H1 (cell line): ENCODE data around the gene TSSK6. TPM values are rescaled to one million over a fixed set of nuclear protein-coding genes. Genes with fewer than 3 reads are reported as not detected.

ENCODE experiments used
- CTCF ChIA-PET: fragments of 300-600 bp; sonication (Branson Sonifier 250); formaldehyde crosslinking; loops from one replicate; lab custom pipeline; 2021; ENCODE audit not compliant: partially characterized antibody; lab: Charles Lee
- POLR2A ChIA-PET: fragments of 300-600 bp; sonication (Branson Sonifier 250); formaldehyde crosslinking; loops from one replicate; lab custom pipeline; 2021; ENCODE audit warnings: inconsistent platforms; ENCODE audit not compliant: partially characterized antibody; lab: Charles Lee
- DNase-seq, 2 experiments: peaks; one replicate each; pipeline versions ENCODE4 v3.0.0 to v3.0.0-alpha.2; 2010 to 2022; ENCODE audit warnings: low spot score in 2 of 2, low read depth in 1 of 2, mixed read lengths in 1 of 2
- FAIRE-seq: peaks from 2 replicates; lab custom pipeline; 2011; peaks lifted over from hg19 to GRCh38; lab: Jason Lieb, UNC
- H2AFZ ChIP-seq: 2 replicates; pipeline ENCODE4 v1.8.1; 2012; ENCODE audit warnings: low read length, inconsistent platforms
- H2AK5ac ChIP-seq: 2 replicates; pipeline ENCODE4 v1.6.1; 2013; ENCODE audit warnings: low read depth, low read length
- H2BK120ac ChIP-seq: replicated peaks from 2 replicates; pipeline ENCODE3; 2013; ENCODE audit warnings: low read depth, low read length, inconsistent platforms
- H2BK12ac ChIP-seq: 2 replicates; pipeline ENCODE4 v1.6.1; 2013; ENCODE audit warnings: low read depth, low read length
- H2BK15ac ChIP-seq: 2 replicates; pipeline ENCODE4 v1.6.1; 2013; ENCODE audit warnings: low read length
- H2BK20ac ChIP-seq: 2 replicates; pipeline ENCODE4 v1.6.1; 2013; ENCODE audit warnings: low read length
- H2BK5ac ChIP-seq: 2 replicates; pipeline ENCODE4 v1.6.1; 2013; ENCODE audit warnings: low read depth, low read length
- H3K14ac ChIP-seq: 2 replicates; pipeline ENCODE4 v1.6.1; 2013; ENCODE audit warnings: inconsistent platforms; ENCODE audit not compliant: insufficient read length
- H3K18ac ChIP-seq: 2 replicates; pipeline ENCODE4 v1.6.1; 2013; ENCODE audit warnings: low read length; ENCODE audit errors: extremely low read depth
- H3K23ac ChIP-seq: 2 replicates; pipeline ENCODE4 v1.6.1; 2013; ENCODE audit warnings: inconsistent platforms; ENCODE audit not compliant: insufficient read length
- H3K23me2 ChIP-seq: 2 replicates; pipeline ENCODE4 v1.6.1; 2013; ENCODE audit warnings: low read depth, low read length
- H3K27ac ChIP-seq: 2 replicates; pipeline ENCODE4 v1.6.1; 2011; ENCODE audit warnings: low read depth, low read length, inconsistent platforms
- H3K27me3 ChIP-seq, 4 experiments: replicated peaks in 1 of 4; 1 replicate in 1 of 4; 2 replicates in 3 of 4; pipeline versions ENCODE4 v1.6.1 to v1.8.1; 2011 to 2013; ENCODE audit warnings: low read length in 3 of 4, mild to moderate bottlenecking in 3 of 4, inconsistent platforms in 2 of 4, mixed read lengths in 2 of 4, moderate library complexity in 1 of 4; ENCODE audit not compliant: control insufficient read depth in 3 of 4, insufficient read depth in 3 of 4; ENCODE audit errors: extremely low read depth in 1 of 4
- H3K36me3 ChIP-seq, 4 experiments: 2 replicates each; pipeline versions ENCODE4 v1.6.1 to v1.8.1; 2011 to 2013; ENCODE audit warnings: mild to moderate bottlenecking in 4 of 4, low read length in 3 of 4, moderate library complexity in 2 of 4, control low read depth in 1 of 4, inconsistent platforms in 1 of 4; ENCODE audit not compliant: insufficient read depth in 4 of 4, control insufficient read depth in 2 of 4
- H3K4ac ChIP-seq: replicated peaks from 2 replicates; pipeline ENCODE3; 2013; ENCODE audit warnings: low read length, low read depth, mixed read lengths, inconsistent platforms; ENCODE audit not compliant: insufficient read length
- H3K4me1 ChIP-seq, 4 experiments: replicated peaks in 1 of 4; 1 replicate in 1 of 4; 2 replicates in 3 of 4; pipeline versions ENCODE4 v1.6.1 to v1.8.1; 2011 to 2013; ENCODE audit warnings: low read length in 3 of 4, inconsistent platforms in 2 of 4, mixed read lengths in 1 of 4; ENCODE audit not compliant: insufficient read depth in 4 of 4, control insufficient read depth in 3 of 4
- H3K4me2 ChIP-seq, 2 experiments: 2 replicates each; pipeline versions ENCODE4 v1.6.1 to v1.8.1; 2011 to 2013; ENCODE audit warnings: low read depth in 2 of 2, low read length in 2 of 2, control low read depth in 1 of 2, inconsistent platforms in 1 of 2, mild to moderate bottlenecking in 1 of 2; ENCODE audit not compliant: insufficient read depth in 1 of 2
- H3K4me3 ChIP-seq, 4 experiments: fragments of 200-600, 300-600 bp in 1 of 4; sonication (generic), shearing (Covaris generic), sonication (Bioruptor Twin) in 1 of 4; 2 replicates each; pipeline versions ENCODE4 v1.5.1 to v1.8.1; 2011 to 2016; ENCODE audit warnings: low read length in 4 of 4, low read depth in 3 of 4, control low read depth in 2 of 4, inconsistent platforms in 2 of 4, mild to moderate bottlenecking in 2 of 4, mixed read lengths in 1 of 4, moderate library complexity in 1 of 4; ENCODE audit not compliant: insufficient read depth in 2 of 4; ENCODE audit errors: extremely low read depth in 1 of 4
- H3K56ac ChIP-seq: replicated peaks from 2 replicates; pipeline ENCODE3; 2013; ENCODE audit warnings: low read depth, mild to moderate bottlenecking, mixed read lengths, low read length, inconsistent platforms; ENCODE audit not compliant: insufficient read length
- H3K79me1 ChIP-seq: 2 replicates; pipeline ENCODE4 v1.6.1; 2013; ENCODE audit warnings: low read depth, low read length, control low read depth
- H3K79me2 ChIP-seq, 2 experiments: 2 replicates each; pipeline versions ENCODE4 v1.6.1 to v1.8.1; 2012 to 2013; ENCODE audit warnings: low read length in 2 of 2, mild to moderate bottlenecking in 2 of 2, inconsistent platforms in 1 of 2; ENCODE audit not compliant: insufficient read depth in 2 of 2, control insufficient read depth in 1 of 2
- H3K9ac ChIP-seq, 4 experiments: replicated peaks in 1 of 4; 1 replicate in 1 of 4; 2 replicates in 3 of 4; pipeline versions ENCODE4 v1.6.1 to v1.8.1; 2011 to 2013; ENCODE audit warnings: low read depth in 3 of 4, low read length in 3 of 4, control low read depth in 2 of 4, mild to moderate bottlenecking in 2 of 4, moderate library complexity in 2 of 4, inconsistent platforms in 1 of 4; ENCODE audit errors: extremely low read depth in 1 of 4
- H3K9me3 ChIP-seq, 2 experiments: 2 replicates each; pipeline versions ENCODE4 v1.6.1 to v1.8.1; 2012 to 2013; ENCODE audit warnings: mild to moderate bottlenecking in 2 of 2, moderate library complexity in 2 of 2, control low read depth in 1 of 2, inconsistent platforms in 1 of 2, low read depth in 1 of 2, low read length in 1 of 2, mixed read lengths in 1 of 2; ENCODE audit not compliant: insufficient read depth in 2 of 2
- H4K20me1 ChIP-seq, 2 experiments: replicated peaks in 1 of 2; 2 replicates each; pipeline versions ENCODE3 to v1.8.1; 2011 to 2013; ENCODE audit warnings: inconsistent platforms in 2 of 2, low read length in 2 of 2, mild to moderate bottlenecking in 1 of 2; ENCODE audit not compliant: insufficient read depth in 2 of 2, control insufficient read depth in 1 of 2
- H4K5ac ChIP-seq: 2 replicates; pipeline ENCODE4 v1.6.1; 2013; ENCODE audit warnings: low read length, low read depth, mixed read lengths, inconsistent platforms; ENCODE audit not compliant: insufficient read length
- H4K8ac ChIP-seq: 2 replicates; pipeline ENCODE4 v1.8.0; 2013; ENCODE audit warnings: mild to moderate bottlenecking, moderate library complexity, low read length, inconsistent platforms; ENCODE audit not compliant: insufficient read depth; ENCODE audit errors: extremely low read depth
- H4K91ac ChIP-seq: replicated peaks from 2 replicates; pipeline ENCODE3; 2013; ENCODE audit warnings: low read length, mixed read lengths, inconsistent platforms; ENCODE audit not compliant: insufficient read length
- BRCA1 ChIP-seq: IDR thresholded peaks from 2 replicates; pipeline ENCODE4 v1.6.1; 2012; ENCODE audit warnings: low read depth, low read length, improper control_type of control experiment
- CEBPB ChIP-seq: IDR thresholded peaks from 2 replicates; pipeline ENCODE4 v1.6.1; 2012; ENCODE audit warnings: low read depth, low read length
- GABPA ChIP-seq: IDR thresholded peaks from 2 replicates; pipeline ENCODE4 v1.6.1; 2011; ENCODE audit warnings: mild to moderate bottlenecking, low read length, moderate library complexity, borderline replicate concordance; ENCODE audit not compliant: insufficient read depth
- HDAC6 ChIP-seq: IDR thresholded peaks from one replicate; pipeline ENCODE4 v1.7.1; 2012; ENCODE audit warnings: low read depth, mild to moderate bottlenecking, inconsistent platforms, low read length, moderate library complexity
- MAX ChIP-seq: IDR thresholded peaks from 2 replicates; pipeline ENCODE4 v1.6.1; 2012; ENCODE audit warnings: inconsistent platforms
- NRF1 ChIP-seq: IDR thresholded peaks from 2 replicates; pipeline ENCODE4 v1.6.1; 2011; ENCODE audit warnings: mild to moderate bottlenecking, low read depth, low read length, improper control_type of control experiment
- POU5F1 ChIP-seq: IDR thresholded peaks from 2 replicates; pipeline ENCODE4 v1.6.1; 2011; ENCODE audit warnings: low read depth, mild to moderate bottlenecking, low read length, moderate library complexity
- RBBP5 ChIP-seq: IDR thresholded peaks from 2 replicates; pipeline ENCODE4 v1.7.1; 2012; ENCODE audit warnings: low read depth, mild to moderate bottlenecking, inconsistent platforms, low read length, moderate library complexity, borderline replicate concordance
- RXRA ChIP-seq: IDR thresholded peaks from 2 replicates; pipeline ENCODE4 v1.6.1; 2011; ENCODE audit warnings: low read depth, mild to moderate bottlenecking, low read length, moderate library complexity; ENCODE audit not compliant: insufficient read depth
- SUZ12 ChIP-seq: fragments of 200-600 bp; sonication (generic); IDR thresholded peaks from 2 replicates; pipeline ENCODE4 v1.6.1; 2012; ENCODE audit warnings: mild to moderate bottlenecking, inconsistent platforms, low read length, moderate library complexity, mixed read lengths
- USF2 ChIP-seq: IDR thresholded peaks from 2 replicates; pipeline ENCODE4 v1.6.1; 2011; ENCODE audit warnings: low read length, improper control_type of control experiment
- ZNF274 ChIP-seq: IDR thresholded peaks from 2 replicates; pipeline ENCODE4 v1.7.0; 2012; ENCODE audit warnings: low read length, borderline replicate concordance; ENCODE audit errors: extremely low read depth
- WGBS, 2 experiments: shearing (Covaris generic) in 1 of 2; methylation state at CpG; one replicate each; pipeline versions ENCODE4 v1.1.6 to v1.1.7; 2013 to 2015; ENCODE audit warnings: low lambda C conversion rate in 2 of 2, mixed read lengths in 2 of 2, inconsistent platforms in 1 of 2, low coverage in 1 of 2, missing lambda C conversion rate in 1 of 2; ENCODE audit not compliant: insufficient replicate concordance in 2 of 2, insufficient coverage in 1 of 2, insufficient read length in 1 of 2; ENCODE audit errors: extremely low coverage in 1 of 2, missing lambda C conversion rate in 1 of 2; 5-methylcytosine and 5-hydroxymethylcytosine counted together
- polyA plus RNA-seq, 7 experiments: library from polyadenylated mRNA; depleted of rRNA in 3 of 7; stranded (reverse) in 5 of 7; unstranded in 2 of 7; fragments of >200 nt in 5 of 7; fragments of 200-250 nt in 2 of 7; gene quantifications; 1 replicate in 5 of 7; 2 replicates in 1 of 7; 4 replicates in 1 of 7; pipeline versions ENCODE4 v1.2.1 to v1.2.3, GENCODE V29; 2011 to 2013; ENCODE audit warnings: missing spikeins in 2 of 7, mixed read lengths in 2 of 7
- total RNA-seq: library from RNA; stranded (reverse); fragmentation: NEBNext Ultra II Directional; extraction: Animal tissue kit (Norgen Biotek cat#: 25700); gene quantifications from 2 replicates; pipeline ENCODE4 v1.2.1, GENCODE V29; 2021

The TSSK6 gene
- total and polyA plus RNA-seq, 2 of the 8 experiments (the other 6 are each of a cell fraction or from before 2014, with no cell fraction given) = 3.6 to 7.8 TPM

GRCh38 chr19:19542507-19542906 is 27.2 kb upstream of the TSSK6 start:
- Histone ChIP-seq H2AFZ (no peak overlapping the region), H3K4me1 (peaks cover 0 to 8% (median 3%) of the 10 kb centered on the region in 4 experiments; a peak in 3 of 7 replicates), H3K79me2 (no peaks in the 10 kb centered on the region), H4K5ac (no peak overlapping the region), H2AK5ac (no peak overlapping the region; the same call in 1 of the 2 replicates), H3K4me2 (no peak overlapping the region), H4K20me1 (peaks cover 3% of the 10 kb centered on the region in 2 experiments), H3K14ac (no peak overlapping the region), H3K23ac (no peak overlapping the region), H3K79me1 (no peaks in the 10 kb centered on the region), H3K9ac (no peak overlapping the region), H4K8ac (no peak overlapping the region), H3K18ac (no peak overlapping the region), H2BK20ac (0 out of 2 replicates have a peak overlapping the region, but pooled peaks have one; percentile 18), H3K36me3 (no peaks in the 10 kb centered on the region), H3K23me2 (peaks cover 9% of the 10 kb centered on the region; the same call in 1 of the 2 replicates), H2BK5ac (no peak overlapping the region), H3K4me3 (no peak overlapping the region), H3K27ac (no peak overlapping the region), H3K56ac (no peak overlapping the region), H4K91ac (no peak overlapping the region), H2BK120ac (no peak overlapping the region), H3K4ac (no peak overlapping the region), H2BK15ac (no peak overlapping the region), H2BK12ac (peak overlapping the region; percentile 75; the same call in 1 of the 2 replicates), H3K27me3 (peaks cover 6 to 26% (median 20%) of the 10 kb centered on the region in 4 experiments), H3K9me3 (peaks cover 0 to 4% of the 10 kb centered on the region in 2 experiments; a peak in 1 of 4 replicates)
- 89% methylated on average over 12 of the region's 12 CpGs; no CpG with 5 or more reads in 1 of the 2 experiments for WGBS, 2 experiments
- no peak for FAIRE-seq
- no peak for DNase-seq
- ChIA-PET CTCF (interaction anchor here (1.6 to 15.7 kb wide), 3 partner anchors 10 to 21 kb away, joined by 6 to 223 read pairs (median 9); no protein-coding TSS in a partner anchor), POLR2A (interaction anchor here (1.0 to 1.8 kb wide), 3 partner anchors 9 to 27 kb away, joined by 3 to 4 read pairs (median 4); partner anchors contain the start of gene NDUFA13)
- TF ChIP-seq NRF1 (no peak), GABPA (no peak), CEBPB (no peak), SUZ12 (no peak), USF2 (no peak), MAX (no peak), HDAC6 (no peak), POU5F1 (no peak), ZNF274 (no peak), BRCA1 (no peak), RBBP5 (no peak), RXRA (no peak)
